Measurements from ENCODE around the gene ADAMTS2.

DNA sequence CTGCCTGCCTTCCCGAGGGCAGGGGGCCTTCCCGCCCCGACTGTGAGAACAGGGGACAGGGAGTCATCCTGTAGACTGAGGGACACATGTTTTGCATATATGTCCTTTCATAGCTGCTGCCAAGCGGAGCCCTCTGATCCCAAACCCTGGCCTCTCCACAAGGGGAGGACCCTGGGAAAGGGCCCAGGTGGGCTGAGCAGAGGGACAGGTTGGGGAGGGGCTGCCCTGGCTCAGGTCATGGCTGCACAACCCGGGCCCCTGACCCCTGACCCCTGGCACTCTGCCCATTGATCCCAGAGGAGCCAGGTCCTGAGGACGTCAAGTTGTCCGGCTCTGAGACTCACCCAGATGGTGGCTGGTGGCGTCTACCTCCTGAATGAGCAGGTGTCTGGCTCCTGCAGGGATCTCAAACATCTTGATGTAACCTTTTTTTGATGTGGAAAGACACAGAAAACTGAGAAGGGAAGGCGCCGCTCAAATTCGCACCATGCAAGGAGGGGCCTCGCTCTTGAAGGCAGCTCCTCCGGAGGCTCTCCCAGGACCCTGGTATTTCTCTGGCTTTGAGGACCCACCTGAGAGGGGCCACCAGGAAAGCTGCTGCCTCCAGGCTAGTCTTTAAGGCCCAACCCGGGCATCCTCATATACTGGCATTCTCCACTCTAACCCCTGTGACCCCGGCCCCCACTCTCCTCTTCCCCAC, 213.2 kb downstream of the ADAMTS2 start:
- TF ChIP-seq, protein P1, sequence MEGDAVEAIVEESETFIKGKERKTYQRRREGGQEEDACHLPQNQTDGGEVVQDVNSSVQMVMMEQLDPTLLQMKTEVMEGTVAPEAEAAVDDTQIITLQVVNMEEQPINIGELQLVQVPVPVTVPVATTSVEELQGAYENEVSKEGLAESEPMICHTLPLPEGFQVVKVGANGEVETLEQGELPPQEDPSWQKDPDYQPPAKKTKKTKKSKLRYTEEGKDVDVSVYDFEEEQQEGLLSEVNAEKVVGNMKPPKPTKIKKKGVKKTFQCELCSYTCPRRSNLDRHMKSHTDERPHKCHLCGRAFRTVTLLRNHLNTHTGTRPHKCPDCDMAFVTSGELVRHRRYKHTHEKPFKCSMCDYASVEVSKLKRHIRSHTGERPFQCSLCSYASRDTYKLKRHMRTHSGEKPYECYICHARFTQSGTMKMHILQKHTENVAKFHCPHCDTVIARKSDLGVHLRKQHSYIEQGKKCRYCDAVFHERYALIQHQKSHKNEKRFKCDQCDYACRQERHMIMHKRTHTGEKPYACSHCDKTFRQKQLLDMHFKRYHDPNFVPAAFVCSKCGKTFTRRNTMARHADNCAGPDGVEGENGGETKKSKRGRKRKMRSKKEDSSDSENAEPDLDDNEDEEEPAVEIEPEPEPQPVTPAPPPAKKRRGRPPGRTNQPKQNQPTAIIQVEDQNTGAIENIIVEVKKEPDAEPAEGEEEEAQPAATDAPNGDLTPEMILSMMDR (IDR thresholded peaks at IDR 0.05; ENCODE audit: control extremely low read depth in 1 of 3, insufficient read depth in 1 of 3, low read depth in 1 of 3, low read length in 3 of 3), result no peak
- TF ChIP-seq HDAC6 (IDR thresholded peaks at IDR 0.05; ENCODE audit: low read depth, low read length) (no peak), POLR2AphosphoS5 (IDR thresholded peaks at IDR 0.05; ENCODE audit: low read depth, low read length) (no peak), POLR2A (IDR thresholded peaks at IDR 0.05; ENCODE audit: control extremely low read depth in 1 of 2, low read depth in 2 of 2, low read length in 2 of 2) (no peak), SP4 (IDR thresholded peaks at IDR 0.05; ENCODE audit: low read length) (no peak), EZH2 (IDR thresholded peaks at IDR 0.05; ENCODE audit: low read depth, low read length, severe bottlenecking) (no peak), YY1 (IDR thresholded peaks at IDR 0.05; ENCODE audit: low read depth, low read length) (no peak)
- TF ChIP-seq, protein P2, sequence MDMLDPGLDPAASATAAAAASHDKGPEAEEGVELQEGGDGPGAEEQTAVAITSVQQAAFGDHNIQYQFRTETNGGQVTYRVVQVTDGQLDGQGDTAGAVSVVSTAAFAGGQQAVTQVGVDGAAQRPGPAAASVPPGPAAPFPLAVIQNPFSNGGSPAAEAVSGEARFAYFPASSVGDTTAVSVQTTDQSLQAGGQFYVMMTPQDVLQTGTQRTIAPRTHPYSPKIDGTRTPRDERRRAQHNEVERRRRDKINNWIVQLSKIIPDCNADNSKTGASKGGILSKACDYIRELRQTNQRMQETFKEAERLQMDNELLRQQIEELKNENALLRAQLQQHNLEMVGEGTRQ (IDR thresholded peaks at IDR 0.05; ENCODE audit: low read length), result no peak
